Measurements from ENCODE around the gene ARHGEF19.

DNA sequence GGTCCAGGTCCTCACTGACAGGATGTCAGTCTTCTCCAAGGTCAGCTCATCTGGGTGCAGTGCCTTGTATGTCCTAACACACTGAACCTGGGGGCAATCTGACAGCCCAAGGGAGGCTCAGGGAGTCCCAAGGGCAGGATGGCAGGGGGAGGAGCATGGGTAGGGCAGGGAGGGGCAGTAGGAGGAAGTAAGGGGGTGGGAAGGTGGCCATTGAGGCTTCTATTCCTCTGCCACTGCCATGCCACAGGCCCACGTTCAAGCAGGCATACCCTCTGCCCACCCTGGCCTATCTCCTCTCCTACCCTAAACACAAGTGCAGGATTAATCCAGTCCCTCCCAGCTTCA lies 13.3 kb downstream of the ARHGEF19 start:
- TF ChIP-seq, protein P1, sequence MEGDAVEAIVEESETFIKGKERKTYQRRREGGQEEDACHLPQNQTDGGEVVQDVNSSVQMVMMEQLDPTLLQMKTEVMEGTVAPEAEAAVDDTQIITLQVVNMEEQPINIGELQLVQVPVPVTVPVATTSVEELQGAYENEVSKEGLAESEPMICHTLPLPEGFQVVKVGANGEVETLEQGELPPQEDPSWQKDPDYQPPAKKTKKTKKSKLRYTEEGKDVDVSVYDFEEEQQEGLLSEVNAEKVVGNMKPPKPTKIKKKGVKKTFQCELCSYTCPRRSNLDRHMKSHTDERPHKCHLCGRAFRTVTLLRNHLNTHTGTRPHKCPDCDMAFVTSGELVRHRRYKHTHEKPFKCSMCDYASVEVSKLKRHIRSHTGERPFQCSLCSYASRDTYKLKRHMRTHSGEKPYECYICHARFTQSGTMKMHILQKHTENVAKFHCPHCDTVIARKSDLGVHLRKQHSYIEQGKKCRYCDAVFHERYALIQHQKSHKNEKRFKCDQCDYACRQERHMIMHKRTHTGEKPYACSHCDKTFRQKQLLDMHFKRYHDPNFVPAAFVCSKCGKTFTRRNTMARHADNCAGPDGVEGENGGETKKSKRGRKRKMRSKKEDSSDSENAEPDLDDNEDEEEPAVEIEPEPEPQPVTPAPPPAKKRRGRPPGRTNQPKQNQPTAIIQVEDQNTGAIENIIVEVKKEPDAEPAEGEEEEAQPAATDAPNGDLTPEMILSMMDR (conservative IDR thresholded peaks at IDR 0.05; ENCODE audit: low read length): no peak
- TF ChIP-seq EZH2phosphoT487 (IDR thresholded peaks at IDR 0.05; ENCODE audit: borderline replicate concordance): no peak
